Neuronal stem cell (in vitro differentiated cells): ENCODE measurements around the gene TULP1.
"Not testable (repeated sequence)": the region's sequence is repeated elsewhere in the genome, so short reads cannot be mapped to it uniquely, and the experiment has no call there.

Experiments
- DNase-seq: peaks from one replicate; pipeline ENCODE4 v3.0.0-alpha.2; 2013; ENCODE audit warnings: low spot score
- H2AFZ ChIP-seq: one replicate; pipeline ENCODE4 v1.6.1; 2013; ENCODE audit warnings: mild to moderate bottlenecking, low read length, inconsistent platforms
- H2AK5ac ChIP-seq: 2 replicates; pipeline ENCODE4 v1.6.1; 2013; ENCODE audit warnings: low read depth, mild to moderate bottlenecking, inconsistent platforms, low read length, moderate library complexity, mixed read lengths
- H2BK120ac ChIP-seq: 2 replicates; pipeline ENCODE4 v1.6.1; 2013; ENCODE audit warnings: low read depth, mild to moderate bottlenecking, inconsistent platforms, low read length, moderate library complexity, mixed read lengths
- H2BK12ac ChIP-seq: one replicate; pipeline ENCODE4 v1.6.1; 2013; ENCODE audit warnings: low read length, inconsistent platforms
- H2BK15ac ChIP-seq: 2 replicates; pipeline ENCODE4 v1.6.1; 2013; ENCODE audit warnings: mild to moderate bottlenecking, low read length, inconsistent platforms, mixed read lengths
- H2BK5ac ChIP-seq: one replicate; pipeline ENCODE4 v1.6.1; 2013; ENCODE audit warnings: inconsistent platforms, mild to moderate bottlenecking, low read length, moderate library complexity
- H3K14ac ChIP-seq: one replicate; pipeline ENCODE4 v1.6.1; 2013; ENCODE audit warnings: low read length, inconsistent platforms
- H3K18ac ChIP-seq: 2 replicates; pipeline ENCODE4 v1.6.1; 2013; ENCODE audit warnings: low read length, inconsistent platforms
- H3K23ac ChIP-seq: 2 replicates; pipeline ENCODE4 v1.6.1; 2013; ENCODE audit warnings: low read depth, mild to moderate bottlenecking, mixed read lengths, low read length, inconsistent platforms; ENCODE audit not compliant: poor library complexity
- H3K27ac ChIP-seq: replicated peaks from 3 replicates; pipeline ENCODE4 v1.5.1; 2013; ENCODE audit warnings: low read length, inconsistent platforms
- H3K27me3 ChIP-seq, 3 experiments: 2 replicates each; pipeline ENCODE4 v1.6.1; 2013; ENCODE audit warnings: low read length in 3 of 3, mild to moderate bottlenecking in 2 of 3, inconsistent platforms in 1 of 3, low read depth in 1 of 3, mixed read lengths in 1 of 3, moderate library complexity in 1 of 3; ENCODE audit not compliant: control insufficient read depth in 3 of 3, insufficient read depth in 3 of 3
- H3K36me3 ChIP-seq, 2 donors: replicated peaks in 1 of 2; 2 replicates each; pipeline ENCODE4 v1.6.1; 2013; ENCODE audit warnings: low read length in 2 of 2; ENCODE audit not compliant: control insufficient read depth in 2 of 2, insufficient read depth in 2 of 2
- H3K4ac ChIP-seq: 2 replicates; pipeline ENCODE4 v1.6.1; 2013; ENCODE audit warnings: inconsistent platforms, mild to moderate bottlenecking, low read length, moderate library complexity
- H3K4me1 ChIP-seq, 2 donors: 1 replicate in 1 of 2; 2 replicates in 1 of 2; pipeline ENCODE4 v1.6.1; 2013; ENCODE audit warnings: low read length in 2 of 2, low read depth in 1 of 2; ENCODE audit not compliant: control insufficient read depth in 2 of 2, insufficient read depth in 1 of 2
- H3K4me2 ChIP-seq: one replicate; pipeline ENCODE4 v1.6.1; 2013; ENCODE audit warnings: mild to moderate bottlenecking, low read length, inconsistent platforms; ENCODE audit not compliant: insufficient read depth, poor library complexity, severe bottlenecking
- H3K4me3 ChIP-seq, 2 donors: 2 replicates each; pipeline ENCODE4 v1.5.1; 2013; ENCODE audit warnings: low read length in 2 of 2, mild to moderate bottlenecking in 2 of 2, inconsistent platforms in 1 of 2, moderate library complexity in 1 of 2
- H3K79me1 ChIP-seq: one replicate; pipeline ENCODE4 v1.6.1; 2013; ENCODE audit warnings: low read depth, mild to moderate bottlenecking, inconsistent platforms, low read length, moderate library complexity
- H3K9ac ChIP-seq: one replicate; pipeline ENCODE4 v1.6.1; 2013; ENCODE audit warnings: mild to moderate bottlenecking, low read depth, low read length, inconsistent platforms; ENCODE audit not compliant: poor library complexity
- H3K9me3 ChIP-seq, 2 donors: replicated peaks in 1 of 2; 2 replicates each; pipeline versions ENCODE3 to v1.6.1; 2013; ENCODE audit warnings: low read length in 2 of 2, mild to moderate bottlenecking in 2 of 2, inconsistent platforms in 1 of 2, low read depth in 1 of 2, mixed read lengths in 1 of 2, moderate library complexity in 1 of 2; ENCODE audit not compliant: control insufficient read depth in 2 of 2, insufficient read depth in 1 of 2
- H4K8ac ChIP-seq: one replicate; pipeline ENCODE4 v1.6.1; 2013; ENCODE audit warnings: low read depth, mild to moderate bottlenecking, inconsistent platforms, low read length, moderate library complexity
- H4K91ac ChIP-seq: one replicate; pipeline ENCODE4 v1.6.1; 2013; ENCODE audit warnings: low read length, low read depth, mild to moderate bottlenecking, inconsistent platforms; ENCODE audit not compliant: poor library complexity
- WGBS, 2 donors: extraction: QIAGEN DNeasy Blood & Tissue Kit; methylation state at CpG; one replicate each; pipeline ENCODE4 v1.1.7; 2013; ENCODE audit warnings: missing lambda C conversion rate in 2 of 2, mixed read lengths in 1 of 2; ENCODE audit not compliant: insufficient read length in 2 of 2, insufficient replicate concordance in 1 of 2; ENCODE audit errors: extremely low coverage in 2 of 2; 5-methylcytosine and 5-hydroxymethylcytosine counted together

The TULP1 gene

GRCh38 chr6:35541836-35542235, 29.1 kb upstream of the TULP1 start:
- H2BK12ac ChIP-seq, result no peak overlapping the region
- H3K4me3 ChIP-seq, result no peak overlapping the region
- H3K27me3 ChIP-seq, result no peaks in the 10 kb centered on the region
- no peak overlapping the region for H3K4ac ChIP-seq
- H3K9me3 ChIP-seq, result peaks cover 0 to 3% of the 10 kb centered on the region in 2 donors
- DNase-seq, result no peak
- H2BK5ac ChIP-seq, result no peak overlapping the region
- H3K27ac ChIP-seq, result no peak overlapping the region
- peaks cover 0 to 8% of the 10 kb centered on the region in 2 donors for H3K4me1 ChIP-seq
- peak overlapping the region; percentile 56 for H2AFZ ChIP-seq
- no peak overlapping the region for H2BK15ac ChIP-seq
- no peak overlapping the region for H3K4me2 ChIP-seq
- no peak overlapping the region for H3K23ac ChIP-seq
- H2AK5ac ChIP-seq, result no peak overlapping the region
- H3K36me3 ChIP-seq, result no peaks in the 10 kb centered on the region
- no CpG with 5 or more reads among the region's 2 CpGs for WGBS, 2 donors
- no peak overlapping the region for H4K8ac ChIP-seq
- H2BK120ac ChIP-seq, result no peak overlapping the region
- H4K91ac ChIP-seq, result no peak overlapping the region
- H3K14ac ChIP-seq, result no peak overlapping the region
- H3K9ac ChIP-seq, result no peak overlapping the region
- H3K18ac ChIP-seq, result no peak overlapping the region
- no peaks in the 10 kb centered on the region for H3K79me1 ChIP-seq

DNA sequence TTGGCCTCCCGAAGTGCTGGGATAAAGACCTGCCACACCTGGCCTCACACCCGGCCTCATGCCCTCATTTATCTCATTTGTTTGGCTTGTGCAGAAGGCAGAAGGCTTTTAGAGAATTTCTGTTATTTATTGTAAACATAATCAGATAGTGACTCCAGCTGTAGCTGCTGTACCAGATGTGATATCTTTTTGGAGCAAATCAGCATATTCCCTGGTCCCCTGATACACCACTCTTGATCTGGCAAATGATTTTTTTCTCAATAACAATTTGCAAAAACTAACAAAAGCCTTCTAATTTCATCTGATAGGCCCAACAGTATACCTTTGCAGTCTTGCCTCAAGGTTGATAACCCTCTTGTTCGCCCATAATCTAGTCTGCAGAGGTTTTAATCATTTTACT, 26.5 kb upstream of the TULP1 start:
- WGBS, 2 donors, result no CpG with 5 or more reads among the region's 3 CpGs
- Histone ChIP-seq H4K8ac (no peak overlapping the region), H2BK15ac (no peak overlapping the region), H2BK5ac (no peak overlapping the region), H2AFZ (no peak overlapping the region), H2AK5ac (no peak overlapping the region), H4K91ac (no peak overlapping the region), H3K14ac (no peak overlapping the region), H2BK120ac (no peak overlapping the region), H3K36me3 (no peaks in the 10 kb centered on the region), H3K27me3 (no peaks in the 10 kb centered on the region), H3K27ac (no peak overlapping the region), H3K4me2 (no peak overlapping the region), H3K4me3 (no peak overlapping the region), H2BK12ac (no peak overlapping the region), H3K4me1 (peaks cover 3 to 5% of the 10 kb centered on the region in 2 donors), H3K79me1 (no peaks in the 10 kb centered on the region), H3K4ac (no peak overlapping the region), H3K9me3 (peaks cover 0 to 3% of the 10 kb centered on the region in 2 donors), H3K9ac (no peak overlapping the region), H3K23ac (no peak overlapping the region), H3K18ac (no peak overlapping the region)
- DNase-seq, result no peak

- not testable (repeated sequence) for H3K9ac ChIP-seq, H3K4me2 ChIP-seq, DNase-seq, H4K8ac ChIP-seq, H3K27ac ChIP-seq, H3K14ac ChIP-seq, H3K9me3 ChIP-seq, H2BK12ac ChIP-seq, H2AK5ac ChIP-seq, H2BK5ac ChIP-seq, H2BK120ac ChIP-seq, H2BK15ac ChIP-seq, H2AFZ ChIP-seq, H4K91ac ChIP-seq, H3K36me3 ChIP-seq, H3K23ac ChIP-seq, H3K4me3 ChIP-seq, H3K4me1 ChIP-seq, H3K4ac ChIP-seq, H3K79me1 ChIP-seq, H3K27me3 ChIP-seq
- peak overlapping the region; percentile 7 for H3K18ac ChIP-seq
- no CpG with 5 or more reads among the region's 6 CpGs for WGBS, 2 donors
Measured at GRCh38 chr6:35535847-35536246, 23.2 kb upstream of the TULP1 start.

DNA sequence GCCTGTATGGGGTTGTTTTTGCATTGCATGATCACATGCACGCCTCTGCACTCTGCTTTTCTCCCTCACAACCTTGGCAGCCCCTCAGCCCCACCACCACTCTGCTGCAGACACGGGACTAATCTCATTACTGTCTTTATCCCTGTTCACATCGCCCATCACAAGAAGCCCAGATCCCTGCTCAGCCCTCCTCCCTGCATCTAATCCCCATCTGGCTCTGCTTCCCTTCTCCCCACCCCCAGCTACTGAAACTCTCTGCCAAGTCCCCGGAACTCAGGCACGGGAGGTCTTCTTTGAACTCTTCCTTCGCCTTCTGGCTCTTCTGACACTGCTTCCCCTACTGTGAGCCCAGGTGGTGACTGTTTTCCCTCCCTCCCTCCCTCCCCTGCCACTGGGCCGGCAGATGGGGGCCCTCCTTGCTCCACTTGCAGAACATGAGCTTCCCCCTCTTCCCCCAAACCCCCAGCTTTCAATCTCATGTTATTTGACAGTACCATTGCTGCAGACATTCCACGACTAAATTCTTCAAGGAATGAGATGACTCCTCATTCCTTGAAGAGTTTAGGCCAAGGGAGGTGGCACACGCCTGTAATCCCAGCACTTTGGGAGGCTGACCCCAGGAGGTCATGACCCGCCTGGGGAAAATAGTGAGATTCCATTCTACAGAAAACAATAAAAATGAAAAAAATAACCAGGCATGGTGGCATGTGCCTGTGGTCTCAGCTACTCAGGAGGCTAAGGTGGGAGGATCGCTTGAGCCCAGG, 21.9 kb upstream of the TULP1 start:
- Histone ChIP-seq H2AFZ (peak overlapping the region; percentile 77), H3K27me3 (no peaks in the 10 kb centered on the region), H4K8ac (no peak overlapping the region), H2BK5ac (no peak overlapping the region), H3K23ac (no peak overlapping the region), H2BK12ac (no peak overlapping the region), H3K18ac (no peak overlapping the region), H3K36me3 (no peaks in the 10 kb centered on the region), H3K27ac (no peak overlapping the region), H3K4me2 (no peak overlapping the region), H2BK120ac (no peak overlapping the region), H2BK15ac (no peak overlapping the region), H3K4me3 (no peak overlapping the region), H3K4ac (no peak overlapping the region), H3K9me3 (no peaks in the 10 kb centered on the region), H3K4me1 (peaks cover 6 to 9% of the 10 kb centered on the region in 2 donors), H4K91ac (no peak overlapping the region), H3K79me1 (no peaks in the 10 kb centered on the region), H2AK5ac (no peak overlapping the region), H3K9ac (no peak overlapping the region), H3K14ac (peak overlapping the region; percentile 72)
- no peak for DNase-seq
- WGBS, 2 donors, result no CpG with 5 or more reads among the region's 11 CpGs
